Omental fat pad (tissue), 4 donors: ENCODE measurements around the gene DNAJA3. TPM values are rescaled to one million over a fixed set of nuclear protein-coding genes. Genes with fewer than 3 reads are reported as not detected.

ENCODE experiments used
- ATAC-seq: fragments of 150-250 bp; one replicate; pipeline ENCODE4 v1.9.1; 2016; ENCODE audit warnings: mild to moderate bottlenecking, moderate library complexity; ENCODE audit not compliant: low FRiP score
- DNase-seq: peaks from one replicate; pipeline ENCODE4 v3.0.0-alpha.2; 2019; ENCODE audit warnings: low spot score
- total RNA-seq, 4 donors: library from RNA; depleted of rRNA; stranded (reverse); fragments of >200 nt; gene quantifications; one replicate each; pipeline ENCODE4 v1.1.0, GENCODE V29; 2016
- TF ChIP-seq, protein P1 (sequence below), 3 donors: fragments of 450-650 bp; IDR thresholded peaks; one replicate each; pipeline ENCODE4 v1.5.1; 2016 to 2017; ENCODE audit warnings: antibody characterized with exemption in 3 of 3, mild to moderate bottlenecking in 3 of 3, moderate library complexity in 2 of 3

Gene DNAJA3
- total RNA-seq, 4 donors from 2014 or later: 40.5 to 47.1 (median 42.3) TPM

DNA sequence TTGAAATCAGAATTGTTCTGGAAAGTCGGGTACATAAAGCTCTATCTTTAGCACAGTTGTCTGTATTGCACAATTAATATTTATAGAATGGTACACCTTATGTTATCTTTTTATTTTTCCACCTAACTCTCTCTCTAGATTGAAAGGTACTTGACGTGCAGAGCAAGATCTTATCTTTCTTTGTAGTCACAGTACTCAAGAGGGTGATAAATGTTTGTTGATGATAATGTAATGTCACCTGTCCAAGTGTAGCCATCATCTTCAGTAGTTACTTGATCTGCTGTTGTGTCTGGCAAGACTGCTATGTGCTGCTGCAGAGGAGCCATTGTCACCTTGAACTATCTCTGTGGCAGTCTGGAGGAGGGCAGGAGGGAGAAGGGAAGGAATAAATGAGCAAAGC, 55.9 kb downstream of the DNAJA3 start:
- TF ChIP-seq, protein P1, sequence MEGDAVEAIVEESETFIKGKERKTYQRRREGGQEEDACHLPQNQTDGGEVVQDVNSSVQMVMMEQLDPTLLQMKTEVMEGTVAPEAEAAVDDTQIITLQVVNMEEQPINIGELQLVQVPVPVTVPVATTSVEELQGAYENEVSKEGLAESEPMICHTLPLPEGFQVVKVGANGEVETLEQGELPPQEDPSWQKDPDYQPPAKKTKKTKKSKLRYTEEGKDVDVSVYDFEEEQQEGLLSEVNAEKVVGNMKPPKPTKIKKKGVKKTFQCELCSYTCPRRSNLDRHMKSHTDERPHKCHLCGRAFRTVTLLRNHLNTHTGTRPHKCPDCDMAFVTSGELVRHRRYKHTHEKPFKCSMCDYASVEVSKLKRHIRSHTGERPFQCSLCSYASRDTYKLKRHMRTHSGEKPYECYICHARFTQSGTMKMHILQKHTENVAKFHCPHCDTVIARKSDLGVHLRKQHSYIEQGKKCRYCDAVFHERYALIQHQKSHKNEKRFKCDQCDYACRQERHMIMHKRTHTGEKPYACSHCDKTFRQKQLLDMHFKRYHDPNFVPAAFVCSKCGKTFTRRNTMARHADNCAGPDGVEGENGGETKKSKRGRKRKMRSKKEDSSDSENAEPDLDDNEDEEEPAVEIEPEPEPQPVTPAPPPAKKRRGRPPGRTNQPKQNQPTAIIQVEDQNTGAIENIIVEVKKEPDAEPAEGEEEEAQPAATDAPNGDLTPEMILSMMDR (IDR thresholded peaks at IDR 0.05): no peak
- DNase-seq (no peak), ATAC-seq (no peak)

DNA sequence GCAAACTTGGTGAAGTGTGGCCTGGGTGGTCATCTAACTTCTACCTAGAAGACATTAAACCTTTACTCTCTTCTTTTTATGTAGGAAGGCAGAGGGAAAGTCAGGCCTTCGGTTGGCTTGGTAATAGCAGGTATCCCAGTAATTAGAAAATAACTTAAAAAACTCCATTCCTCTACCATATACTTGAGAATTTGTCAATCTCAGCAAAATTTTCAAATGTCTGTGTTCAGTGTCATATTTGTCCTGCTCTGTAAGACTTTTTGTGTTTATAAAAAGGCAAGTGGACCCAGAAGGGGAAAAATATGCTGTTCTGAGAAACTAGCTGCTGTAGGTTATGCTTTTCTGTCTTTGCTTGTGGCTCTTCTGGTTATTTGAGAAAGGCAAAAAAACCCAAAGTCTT, 56.3 kb downstream of the DNAJA3 start:
- TF ChIP-seq, protein P1 (IDR thresholded peaks at IDR 0.05): no peak
- ATAC-seq (no peak), DNase-seq (no peak)

DNA sequence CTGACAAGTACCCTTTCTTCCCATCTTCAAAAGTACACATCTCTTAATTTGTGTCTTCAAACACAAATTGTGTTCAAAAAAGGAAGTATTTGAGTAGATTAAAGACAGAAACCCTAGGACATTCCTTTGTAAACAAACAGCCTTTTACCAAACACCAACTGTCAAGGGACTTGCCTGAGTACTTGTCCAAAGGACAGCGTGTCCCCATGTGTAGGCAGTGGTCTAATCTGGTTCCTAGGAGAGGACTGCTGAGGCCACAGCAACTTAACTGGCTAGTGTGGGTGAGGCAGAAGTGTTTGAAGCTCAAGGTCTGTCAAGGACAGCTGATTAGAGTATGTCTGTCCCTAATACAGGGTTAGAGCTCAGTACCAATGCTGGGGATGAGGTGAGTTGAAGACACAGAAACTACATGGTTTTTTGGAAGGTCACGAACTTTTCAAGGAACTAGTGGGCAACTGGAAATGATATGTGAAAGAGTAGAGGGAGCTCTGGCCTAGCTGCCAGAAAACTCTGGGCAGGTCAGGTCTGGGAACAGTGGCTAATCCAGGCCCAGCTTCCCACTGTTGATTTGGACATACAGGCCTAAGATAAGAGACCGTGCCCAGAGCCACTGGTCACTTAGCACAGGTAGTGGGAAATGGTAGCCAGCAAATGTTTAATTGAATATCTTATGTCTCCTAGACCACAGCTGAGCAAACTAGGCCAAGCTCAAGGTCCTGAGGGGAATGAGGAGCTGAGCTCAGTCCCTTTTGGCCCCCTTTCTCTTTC, 60.6 kb downstream of the DNAJA3 start:
- TF ChIP-seq, protein P1 (IDR thresholded peaks at IDR 0.05): no peak
- ATAC-seq (peak; percentile 19), DNase-seq (no peak)

DNA sequence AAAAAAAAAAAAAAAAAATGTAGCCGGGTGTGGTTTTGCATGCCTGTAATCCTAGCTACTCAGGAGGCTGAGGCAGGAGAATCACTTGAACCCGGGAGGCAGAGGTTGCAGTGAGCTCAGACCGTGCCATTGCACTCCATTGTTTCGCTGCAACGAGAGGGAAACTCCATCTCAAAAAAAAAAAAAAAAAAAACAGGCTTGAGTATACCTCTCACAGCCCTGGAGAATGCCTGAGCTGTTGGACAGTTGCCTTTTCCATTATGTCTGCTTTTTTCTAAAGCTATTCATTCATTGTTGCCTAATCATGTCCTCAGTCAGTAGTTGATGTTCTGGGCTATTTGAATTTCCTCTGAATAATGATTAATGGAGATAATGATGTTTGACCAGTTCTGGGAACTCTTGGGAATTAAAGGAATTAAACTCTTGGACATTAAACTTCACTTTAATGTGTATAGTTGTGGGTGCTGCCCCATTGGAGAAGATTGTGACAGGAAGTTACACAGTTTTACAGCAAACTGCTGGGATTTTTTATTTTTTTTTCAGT, 62.4 kb downstream of the DNAJA3 start:
- DNase-seq: no peak
- peak; percentile 37 for ATAC-seq
- TF ChIP-seq, protein P1 (IDR thresholded peaks at IDR 0.05): no peak

DNA sequence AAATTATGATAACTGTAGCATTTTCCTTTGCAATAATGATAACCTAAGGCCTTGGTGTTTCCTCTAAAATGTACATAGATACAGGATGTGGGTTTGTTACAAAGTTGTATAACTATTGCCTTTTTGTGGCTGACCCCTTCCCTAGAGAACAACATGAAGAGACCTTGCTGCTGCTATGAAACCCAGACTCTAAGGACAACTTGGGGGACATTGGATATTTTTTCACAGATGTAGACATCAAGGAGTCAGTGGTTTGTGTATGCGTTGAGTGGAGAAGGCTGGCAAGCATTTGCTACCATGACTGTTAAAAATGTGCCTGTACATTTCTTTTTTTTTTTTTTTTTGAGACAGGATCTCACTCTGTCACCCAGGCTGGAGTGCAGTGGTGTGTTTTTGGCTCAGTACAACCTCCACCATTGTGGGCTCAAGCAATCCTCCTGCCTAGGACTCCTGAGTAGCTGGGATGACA, 62.9 kb downstream of the DNAJA3 start:
- TF ChIP-seq, protein P1 (IDR thresholded peaks at IDR 0.05): no peak
- ATAC-seq (no peak), DNase-seq (no peak)

DNA sequence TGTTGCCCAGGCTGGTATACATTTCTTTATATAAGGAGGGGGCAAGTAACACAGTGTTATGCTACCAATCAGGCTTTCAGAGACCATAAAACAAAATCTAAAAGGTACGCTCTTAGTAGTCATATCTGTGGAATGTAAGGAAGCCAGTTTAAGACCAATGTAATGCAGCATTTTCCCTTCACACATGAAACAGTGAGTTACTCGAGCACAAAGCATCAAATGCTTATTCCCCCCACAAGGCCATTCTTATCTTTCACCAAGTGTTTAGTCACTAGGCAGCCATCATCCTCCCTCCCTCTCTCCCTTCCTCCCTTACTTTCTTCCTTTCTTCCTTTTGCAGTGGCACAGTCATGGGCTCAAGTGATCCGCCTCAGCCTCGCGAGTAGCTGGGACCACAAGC, 63.4 kb downstream of the DNAJA3 start:
- TF ChIP-seq, protein P1 (IDR thresholded peaks at IDR 0.05): no peak
- DNase-seq (no peak), ATAC-seq (no peak)

DNA sequence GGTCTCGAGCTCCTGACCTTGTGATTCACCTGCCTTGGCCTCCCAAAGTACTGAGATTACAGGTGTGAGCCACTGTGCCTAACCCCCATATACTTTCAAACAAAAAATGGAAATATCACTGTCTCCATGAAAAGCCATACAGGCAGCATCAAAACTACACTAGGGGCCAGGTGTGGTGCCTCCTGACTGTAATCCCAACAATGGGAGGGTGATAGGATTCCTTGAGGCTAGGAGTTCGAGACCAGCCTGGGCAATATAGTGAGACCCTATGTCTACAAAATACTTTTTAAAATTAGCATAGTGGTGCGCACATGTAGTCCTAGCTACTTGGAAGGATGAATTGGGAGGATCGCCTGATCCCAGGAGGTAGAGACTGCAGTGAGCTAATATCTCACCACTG, 66.2 kb downstream of the DNAJA3 start:
- TF ChIP-seq, protein P1 (IDR thresholded peaks at IDR 0.05): no peak
- ATAC-seq (no peak), DNase-seq (no peak)
